Activated T-helper 1 cell treated with Interleukin-2 at 50 U/mL for 16 hours (primary cell): ENCODE measurements around the gene CDADC1.
"Not testable (repeated sequence)": the region's sequence is repeated elsewhere in the genome, so short reads cannot be mapped to it uniquely, and the experiment has no call there.

ENCODE experiments used
- DNase-seq: peaks from one replicate; pipeline ENCODE4 v3.0.0-alpha.2; 2020; ENCODE audit warnings: low read depth

The CDADC1 gene

DNA sequence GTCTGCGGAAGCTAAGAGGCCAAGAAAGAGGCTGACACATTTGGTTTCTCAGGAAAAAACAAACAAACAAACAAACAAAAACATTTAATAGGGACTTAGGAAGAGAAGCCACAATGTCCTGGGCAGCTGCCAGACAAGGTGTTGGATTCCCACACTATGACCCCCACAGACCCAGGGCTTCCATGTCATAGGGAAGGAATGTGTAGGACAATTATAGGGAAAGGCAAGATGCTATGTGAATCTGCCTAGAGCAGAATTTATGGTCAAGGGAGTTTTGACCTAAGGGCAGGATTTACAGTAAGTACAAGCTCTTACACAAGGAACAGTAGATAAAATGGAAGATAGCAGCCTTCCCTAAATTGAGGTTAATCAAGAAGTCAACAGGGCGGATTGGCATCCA lies 9.1 kb upstream of the CDADC1 start:
- no peak for DNase-seq

GRCh38 chr13:49240017-49240416 lies 7.7 kb upstream of the CDADC1 start:
- no peak for DNase-seq

DNA sequence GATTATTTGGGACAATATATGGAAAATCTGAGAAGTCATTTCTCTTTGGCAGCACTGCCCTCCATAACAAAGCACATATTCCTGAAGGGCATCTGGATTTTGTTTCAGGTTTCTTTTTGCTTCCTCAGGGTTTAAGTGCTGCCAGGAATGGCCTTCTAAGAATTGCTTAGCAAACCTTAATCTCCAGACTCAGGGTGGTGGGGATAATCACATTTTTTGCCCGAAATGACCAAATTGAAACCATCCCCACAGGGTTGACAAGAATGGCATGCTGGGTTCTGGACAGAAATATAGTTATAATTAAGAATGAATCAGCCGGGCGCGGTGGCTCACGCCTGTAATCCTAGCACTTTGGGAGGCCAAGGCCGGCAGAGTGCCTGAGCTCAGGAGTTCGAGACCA lies 6.4 kb upstream of the CDADC1 start:
- no peak for DNase-seq

- no peak for DNase-seq
Measured at GRCh38 chr13:49245101-49245500, 2.6 kb upstream of the CDADC1 start.

DNA sequence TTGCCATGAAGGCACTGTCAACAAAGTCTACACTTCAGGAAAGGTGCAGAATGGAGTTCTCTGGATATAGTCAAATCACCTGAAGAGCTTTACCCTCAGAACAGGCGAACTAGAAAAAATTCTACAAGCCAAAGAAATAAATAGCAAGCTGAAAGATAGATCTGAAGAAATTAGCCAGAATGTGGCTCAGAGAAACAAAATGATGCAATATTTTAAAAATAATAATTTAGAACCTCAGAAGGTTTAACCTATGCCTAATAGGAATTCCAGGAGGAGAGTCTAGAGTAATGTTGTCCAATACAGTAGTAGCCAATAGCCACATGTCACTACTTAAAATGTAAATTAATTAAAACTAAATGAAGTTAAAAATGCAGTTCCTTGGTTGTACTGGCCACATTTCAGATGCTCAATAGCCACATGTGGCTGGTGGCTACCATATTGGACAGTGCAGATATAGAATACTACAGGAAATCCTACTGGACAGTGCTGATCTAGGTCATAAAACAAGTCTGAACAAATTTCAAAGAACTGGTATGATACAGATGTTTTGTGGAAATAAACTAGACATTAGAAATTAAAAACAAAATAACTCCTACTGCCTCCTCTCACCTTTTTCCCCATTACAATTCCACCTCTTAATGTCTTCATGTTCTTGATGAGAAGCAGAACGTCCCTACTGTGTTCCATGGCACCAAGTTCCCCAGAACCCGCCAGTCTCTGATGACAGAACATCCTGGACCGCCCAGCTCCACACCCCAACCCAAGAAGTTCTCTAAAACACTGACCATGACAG lies 679 bp upstream of the CDADC1 start:
- no peak for DNase-seq

GRCh38 chr13:49248622-49249002 lies 887 bp downstream of the CDADC1 start:
- no peak for DNase-seq

GRCh38 chr13:49251326-49251725 lies 3.6 kb downstream of the CDADC1 start:
- DNase-seq = no peak

DNA sequence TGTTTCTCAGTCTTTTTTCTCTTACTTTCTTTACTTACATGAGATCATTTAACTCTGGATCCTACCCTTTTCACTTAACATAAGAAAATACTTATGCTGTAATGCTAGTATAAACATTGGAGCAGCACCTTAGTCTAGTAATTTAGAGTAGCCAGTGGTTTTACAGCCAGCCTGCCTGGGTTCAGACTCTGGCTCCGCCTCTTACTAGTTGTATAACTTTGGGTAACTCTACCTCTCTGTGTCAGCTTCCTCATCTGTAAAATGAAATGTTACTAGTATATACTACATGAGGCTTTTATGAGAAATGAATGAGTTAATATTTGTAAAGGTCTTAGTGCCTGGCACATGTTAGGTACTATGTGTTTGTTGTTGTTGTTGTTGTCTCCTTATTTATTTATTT lies 5.6 kb downstream of the CDADC1 start:
- DNase-seq = no peak

DNA sequence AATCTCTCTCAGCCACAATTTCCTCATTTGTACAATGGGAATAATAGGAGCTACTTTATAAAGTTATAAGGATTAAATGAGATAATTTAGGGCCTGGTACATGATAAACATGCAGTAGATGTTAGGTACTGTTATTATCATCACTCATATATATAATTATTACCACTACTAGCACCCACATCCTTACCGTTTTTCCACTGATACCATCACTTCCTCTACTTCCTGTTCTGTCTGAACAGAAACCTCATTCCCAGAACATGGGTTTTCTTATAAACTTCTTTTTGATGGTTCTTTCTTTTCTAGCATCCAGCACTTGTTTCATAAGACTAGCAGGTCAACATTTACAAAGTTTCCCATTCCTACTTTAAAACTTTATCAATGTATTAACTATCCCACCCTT lies 6.3 kb downstream of the CDADC1 start:
- DNase-seq = no peak

- no peak for DNase-seq
Measured at GRCh38 chr13:49256841-49257240, 9.1 kb downstream of the CDADC1 start.

DNA sequence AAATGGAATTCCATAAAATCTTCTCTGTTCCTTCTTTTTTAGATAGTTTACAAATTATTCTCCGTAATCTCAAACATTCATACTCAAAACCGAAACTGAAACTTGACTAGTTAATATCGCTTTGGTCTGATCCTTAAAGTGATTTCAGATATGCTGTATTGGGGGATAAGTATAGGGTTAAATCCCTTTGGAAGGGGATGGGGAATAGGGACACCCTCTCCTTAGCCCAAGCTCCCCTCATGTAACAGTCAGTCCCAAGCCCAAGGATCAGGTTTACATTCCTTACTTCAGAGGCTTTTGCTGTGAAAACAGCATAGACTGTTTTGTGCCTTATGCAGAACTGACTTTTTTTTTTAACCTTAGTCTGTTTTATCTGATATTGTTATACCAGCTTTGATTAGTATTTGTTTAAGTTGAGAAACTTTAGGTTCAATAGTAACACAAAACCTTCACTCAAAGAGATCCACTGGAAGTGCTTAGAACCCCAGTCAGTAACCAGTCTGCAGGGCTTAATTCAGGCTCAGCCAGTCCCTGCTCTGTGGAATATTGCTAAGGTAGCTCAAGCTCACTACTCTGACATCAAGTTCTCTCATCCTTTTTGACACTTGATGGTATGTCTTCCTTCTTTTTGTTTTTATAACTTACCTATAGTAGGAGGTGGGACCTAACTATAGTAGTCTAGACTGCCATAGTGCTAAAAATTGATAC lies 10.5 kb downstream of the CDADC1 start:
- no peak for DNase-seq

- DNase-seq = no peak
Measured at GRCh38 chr13:49259586-49259985, 11.9 kb downstream of the CDADC1 start.

- DNase-seq = no peak
Measured at GRCh38 chr13:49262634-49263033, 14.9 kb downstream of the CDADC1 start.

GRCh38 chr13:49265822-49266221 lies 18.1 kb downstream of the CDADC1 start:
- DNase-seq = no peak

DNA sequence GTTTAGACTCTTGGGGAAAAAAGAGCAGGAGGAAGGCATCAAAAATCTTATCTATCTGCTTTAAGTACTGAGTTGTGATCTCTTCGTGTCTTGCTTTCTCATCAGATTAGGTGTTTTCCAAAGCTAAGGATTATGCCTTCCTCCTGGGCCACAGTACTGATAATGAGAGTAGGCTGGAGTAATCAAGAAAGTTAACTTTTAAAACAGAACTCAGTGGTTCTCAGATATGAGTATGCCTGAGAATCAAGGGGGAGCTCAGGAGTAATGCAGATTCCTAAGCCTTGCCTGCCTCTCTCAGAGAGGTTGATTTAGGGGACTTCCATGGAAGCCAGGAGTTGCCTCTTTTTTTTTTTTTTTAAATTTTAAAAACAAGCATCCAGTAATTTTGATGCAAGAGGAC lies 23.5 kb downstream of the CDADC1 start:
- no peak for DNase-seq

- no peak for DNase-seq
Measured at GRCh38 chr13:49272296-49272695, 24.6 kb downstream of the CDADC1 start.

DNA sequence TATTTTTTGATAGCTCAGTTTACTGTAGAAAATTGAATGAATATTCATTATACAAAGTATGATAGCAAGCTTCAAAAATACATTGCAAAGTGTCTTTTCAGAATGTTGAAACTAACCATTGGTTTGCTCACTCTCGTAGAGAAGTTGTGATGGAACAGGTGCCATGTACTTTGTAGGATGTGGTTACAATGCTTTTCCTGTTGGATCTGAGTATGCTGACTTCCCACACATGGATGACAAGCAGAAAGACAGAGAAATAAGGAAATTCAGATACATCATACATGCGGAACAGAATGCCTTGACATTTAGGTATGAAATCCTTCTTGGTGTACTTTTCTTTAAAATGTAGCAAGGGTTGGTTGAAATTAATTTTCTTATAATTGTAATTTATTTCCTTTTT lies 30.5 kb downstream of the CDADC1 start:
- DNase-seq = no peak

DNA sequence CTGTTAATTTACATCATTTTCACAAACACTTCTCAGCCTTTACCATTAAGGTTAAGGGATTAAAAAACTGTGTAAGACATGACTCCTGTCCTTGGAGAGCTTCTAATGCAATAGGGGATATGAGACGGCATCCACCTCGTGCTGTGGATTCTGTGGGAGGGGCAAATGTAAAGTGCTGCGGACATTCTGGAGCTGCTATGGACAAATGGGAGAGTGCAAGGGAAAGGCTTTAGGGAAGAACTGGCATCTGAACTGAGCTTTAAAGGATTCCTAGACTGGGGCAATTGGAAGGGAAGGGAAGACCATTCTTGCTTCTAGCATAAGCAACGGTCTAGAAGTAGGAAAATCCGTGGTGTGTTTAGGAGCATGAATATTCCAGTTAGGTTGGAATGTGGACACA lies 31.4 kb downstream of the CDADC1 start:
- DNase-seq = no peak

- no peak for DNase-seq
Measured at GRCh38 chr13:49279885-49280284, 32.2 kb downstream of the CDADC1 start.

DNA sequence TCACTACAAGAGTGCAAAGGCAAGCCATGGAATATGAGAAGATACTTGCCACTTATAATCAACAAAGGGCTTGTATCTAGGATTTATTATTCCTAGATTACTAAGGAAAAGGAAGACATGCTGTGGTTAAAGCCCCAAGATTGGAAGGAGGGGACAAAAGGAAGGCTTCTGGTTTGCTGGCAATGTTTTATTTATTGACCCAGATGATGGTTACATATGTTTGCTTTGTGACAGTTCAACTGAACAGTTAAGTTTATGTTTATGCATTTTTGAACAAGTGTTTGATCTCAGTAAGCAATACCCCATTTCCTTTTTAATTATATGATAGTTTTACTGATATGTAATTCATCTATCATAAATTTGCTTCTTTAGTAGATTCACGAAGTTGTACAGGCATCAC lies 40.3 kb downstream of the CDADC1 start:
- no peak for DNase-seq

- DNase-seq = no peak
Measured at GRCh38 chr13:49288458-49288857, 40.7 kb downstream of the CDADC1 start.

- no peak for DNase-seq
Measured at GRCh38 chr13:49292742-49293486, 45.2 kb downstream of the CDADC1 start.

GRCh38 chr13:49294723-49295122 lies 47.0 kb downstream of the CDADC1 start:
- DNase-seq = not testable (repeated sequence)
